Right lobe of liver (tissue), 4 donors: ENCODE data around the gene COL25A1.

Experiments
- CTCF ChIP-seq, 4 donors: fragments of 200-600 bp in 3 of 4; fragments of 450-650 bp in 1 of 4; IDR thresholded peaks; one replicate each; pipeline versions ENCODE4 v1.5.1 to v1.8.0; 2016 to 2022; ENCODE audit warnings: antibody characterized with exemption in 4 of 4, mild to moderate bottlenecking in 2 of 4
- POLR2A ChIP-seq: fragments of 450-650 bp; IDR thresholded peaks from one replicate; pipeline ENCODE4 v1.6.1; 2017; ENCODE audit warnings: antibody characterized with exemption, mild to moderate bottlenecking
- donor health status: DM: no; HTN: no; CAD: no.
- donor health status: DM: no; HTN: no; CAD: no.
- donor health status: DM: no; HTN: yes; CAD: no.

GRCh38 chr4:108852691-108853090, 449.8 kb downstream of the COL25A1 start:
- TF ChIP-seq POLR2A (no peak), CTCF (IDR thresholded peaks at IDR 0.05) (no peak)
